Spleen (tissue), 11 donors: Measurements from ENCODE around the gene FUT7. TPM values are rescaled to one million over a fixed set of nuclear protein-coding genes. Genes with fewer than 3 reads are reported as not detected.

Source experiments
- DNase-seq: peaks from one replicate; pipeline ENCODE4 v3.0.0-alpha.2; 2020
- H3K27ac ChIP-seq, 8 donors: fragments of 200-600 bp; sonication (generic) in 7 of 8; 1 replicate in 4 of 8; 2 replicates in 4 of 8; pipeline versions ENCODE4 v1.5.0 to v1.8.0; 2016 to 2021; ENCODE audit warnings: inconsistent platforms in 4 of 8, mild to moderate bottlenecking in 4 of 8, moderate library complexity in 1 of 8
- H3K27me3 ChIP-seq, 7 donors: fragments of 200-600 bp; sonication (generic) in 6 of 7; replicated peaks in 1 of 7; 1 replicate in 4 of 7; 2 replicates in 3 of 7; pipeline versions ENCODE4 v1.5.0 to v1.8.0; 2016 to 2021; ENCODE audit warnings: inconsistent platforms in 3 of 7, mild to moderate bottlenecking in 1 of 7
- H3K36me3 ChIP-seq, 6 donors: fragments of 200-600 bp; sonication (generic) in 5 of 6; 1 replicate in 4 of 6; 2 replicates in 2 of 6; pipeline versions ENCODE4 v1.5.0 to v1.8.0; 2016 to 2021; ENCODE audit warnings: inconsistent platforms in 2 of 6
- H3K4me1 ChIP-seq, 6 donors: fragments of 200-600 bp; sonication (generic) in 5 of 6; 1 replicate in 3 of 6; 2 replicates in 3 of 6; pipeline versions ENCODE4 v1.5.0 to v1.8.0; 2016 to 2021; ENCODE audit warnings: inconsistent platforms in 3 of 6
- H3K4me3 ChIP-seq, 8 donors: fragments of 200-600 bp; sonication (generic) in 7 of 8; 1 replicate in 4 of 8; 2 replicates in 4 of 8; pipeline versions ENCODE4 v1.5.0 to v1.8.0; 2016 to 2021; ENCODE audit warnings: inconsistent platforms in 4 of 8, mild to moderate bottlenecking in 4 of 8, moderate library complexity in 2 of 8
- H3K9me3 ChIP-seq, 8 donors: fragments of 200-600 bp; sonication (generic) in 7 of 8; 1 replicate in 4 of 8; 2 replicates in 4 of 8; pipeline versions ENCODE4 v1.5.0 to v1.8.0; 2016 to 2021; ENCODE audit warnings: inconsistent platforms in 4 of 8
- CTCF ChIP-seq, 11 experiments: fragments of 200-600 bp in 7 of 11; fragments of 450-650 bp in 4 of 11; sonication (generic) in 4 of 11; IDR thresholded peaks in 8 of 11; conservative IDR thresholded peaks in 3 of 11; 1 replicate in 7 of 11; 2 replicates in 4 of 11; pipeline versions ENCODE4 v1.4.0 to v1.8.0; 2016 to 2021; ENCODE audit warnings: antibody characterized with exemption in 11 of 11, inconsistent platforms in 4 of 11, mild to moderate bottlenecking in 1 of 11
- POLR2A ChIP-seq, 3 donors: fragments of 450-650 bp; IDR thresholded peaks; one replicate each; pipeline ENCODE4 v1.5.1; 2017; ENCODE audit warnings: antibody characterized with exemption in 3 of 3, mild to moderate bottlenecking in 1 of 3
- POLR2AphosphoS5 ChIP-seq, 3 donors: sonication (generic); formaldehyde crosslinking; IDR thresholded peaks; one replicate each; pipeline ENCODE4 v1.5.1; 2017; ENCODE audit warnings: antibody characterized with exemption in 3 of 3
- WGBS, 5 donors: extraction: QIAGEN DNeasy Blood & Tissue Kit in 3 of 5; methylation state at CpG; one replicate each; pipeline versions ENCODE4 v1.1.5 to v1.1.7; 2013 to 2018; 5-methylcytosine and 5-hydroxymethylcytosine counted together
- intact Hi-C: fragments of 100-400 bp; cut with DNase I; formaldehyde crosslinking; loops from one replicate; pipeline ENCODE4 v1.15.0; 2023; ENCODE audit warnings: low total_unique reads
- polyA plus RNA-seq, 3 donors: library from polyadenylated mRNA; stranded (reverse); fragments of 200-250 nt; gene quantifications; one replicate each; pipeline ENCODE4 v1.2.1, GENCODE V29; 2013
- total RNA-seq, 7 donors: library from RNA; depleted of rRNA in 3 of 7; stranded (reverse); fragments of >200 nt in 3 of 7; fragmentation: NEBNext Ultra II Directional in 4 of 7; extraction: Animal tissue kit (Norgen Biotek cat#: 25700) in 4 of 7; gene quantifications; one replicate each; pipeline versions ENCODE4 v1.1.0 to v1.2.1, GENCODE V29; 2016 to 2021
- donor health status: healthy with polysubstance abuse.
- donor health status: DM: no; HTN: no; CAD: no; lungs with moderate emphysema.
- donor health status: DM: no; HTN: no; CAD: no.
- donor health status: Bipolar disorder and iron deficiency.
- donor health status: healthy.
- donor health status: DM: no; HTN: no; CAD: no.
- donor health status: DM: yes; HTN: yes; CAD: no.

FUT7 gene
- total and polyA plus RNA-seq, 10 donors, result 4.0 to 14.9 (median 6.3) TPM

GRCh38 chr9:136991993-136992818, 39.7 kb downstream of the FUT7 start, which contains the start of gene PAXX:
Gene PAXX (plus strand): TSS chr9:136992422. CDS start chr9:136992444, 22 bp downstream.
- H3K4me3 ChIP-seq, result peak within 1 kb of the TSS; percentile 50 to 96 (median 78)
- TF ChIP-seq POLR2A (IDR thresholded peaks at IDR 0.05) (peak in 1 of 3 donors; percentile 46), POLR2AphosphoS5 (IDR thresholded peaks at IDR 0.05) (peak; percentile 84 to 86 (median 86)), CTCF (IDR thresholded peaks at IDR 0.05 in 8 of 11, conservative IDR thresholded peaks at IDR 0.05 in 3 of 11) (no peak)
- peaks cover 26 to 61% (median 57%) of the 10 kb centered on the region in 6 donors for H3K4me1 ChIP-seq
- intact Hi-C loops, result no loop called here
- WGBS, 5 donors, result 1 to 2% (median 1%) methylated on average over 37 to 92 of the region's 92 CpGs
- H3K36me3 ChIP-seq, result peaks cover 0 to 21% (median 4%) of the 10 kb centered on the region in 6 donors
- no peaks in the 10 kb centered on the region for H3K9me3 ChIP-seq
- H3K27ac ChIP-seq, result peak within 1 kb of the TSS; percentile 87 to 94 (median 92)
- peak; percentile 99 for DNase-seq
- H3K27me3 ChIP-seq, result peaks cover 0 to 30% (median 0%) of the 10 kb centered on the region in 7 donors

GRCh38 chr9:136990242-136990911, 41.5 kb downstream of the FUT7 start:
- Histone ChIP-seq H3K4me3 (no peak overlapping the region), H3K36me3 (peaks cover 0 to 21% (median 4%) of the 10 kb centered on the region in 6 donors), H3K27ac (peak overlapping the region in 2 of 8 donors; percentile 94), H3K4me1 (peaks cover 9 to 49% (median 43%) of the 10 kb centered on the region in 6 donors), H3K9me3 (no peaks in the 10 kb centered on the region), H3K27me3 (peaks cover under 1 to 30% (median 11%) of the 10 kb centered on the region in 7 donors)
- TF ChIP-seq POLR2A (IDR thresholded peaks at IDR 0.05) (no peak), POLR2AphosphoS5 (IDR thresholded peaks at IDR 0.05) (no peak), CTCF (IDR thresholded peaks at IDR 0.05 in 8 of 11, conservative IDR thresholded peaks at IDR 0.05 in 3 of 11) (no peak)
- intact Hi-C loops, result no loop called here
- WGBS, 5 donors, result 79 to 93% (median 92%) methylated on average over 10 of the region's 10 CpGs
- DNase-seq, result no peak

- DNase-seq, result no peak
- H3K27ac ChIP-seq, result no peak overlapping the region
- no peaks in the 10 kb centered on the region for H3K9me3 ChIP-seq
- H3K4me3 ChIP-seq, result no peak overlapping the region
- WGBS, 5 donors, result 94 to 99% (median 96%) methylated on average over 4 of the region's 4 CpGs
- intact Hi-C loops, result no loop called here
- H3K4me1 ChIP-seq, result peaks cover 9 to 46% (median 37%) of the 10 kb centered on the region in 6 donors
- peaks cover 0 to 8% (median 2%) of the 10 kb centered on the region in 6 donors for H3K36me3 ChIP-seq
- TF ChIP-seq POLR2AphosphoS5 (IDR thresholded peaks at IDR 0.05) (no peak), CTCF (IDR thresholded peaks at IDR 0.05 in 8 of 11, conservative IDR thresholded peaks at IDR 0.05 in 3 of 11) (no peak), POLR2A (IDR thresholded peaks at IDR 0.05) (no peak)
- H3K27me3 ChIP-seq, result peaks cover 5 to 34% (median 23%) of the 10 kb centered on the region in 7 donors
These were observed 43.0 kb downstream of the FUT7 start for GRCh38 chr9:136988872-136989271.
